Naive B cell (primary cell): Measurements from ENCODE around the gene USP5. TPM values are rescaled to one million over a fixed set of nuclear protein-coding genes. Genes with fewer than 3 reads are reported as not detected.
"Not testable (repeated sequence)": the region's sequence is repeated elsewhere in the genome, so short reads cannot be mapped to it uniquely, and the experiment has no call there.

Experiments used
- ATAC-seq, 2 donors: fragments of 150-1000 bp; cut with Tn5 transposase; 2 replicates each; pipeline ENCODE4 v1.10.0; 2021; ENCODE audit warnings: low read depth in 2 of 2, mild to moderate bottlenecking in 2 of 2, moderate library complexity in 2 of 2
- DNase-seq: peaks from one replicate; pipeline ENCODE4 v3.0.0; 2022
- H3K27ac Mint-ChIP-seq, 6 donors: one replicate each; pipeline ENCODE4 v1.8.0; 2020 to 2022; ENCODE audit warnings: mild to moderate bottlenecking in 6 of 6, mixed read lengths in 6 of 6, moderate library complexity in 5 of 6, inconsistent platforms in 2 of 6
- H3K27me3 Mint-ChIP-seq, 3 donors: one replicate each; pipeline ENCODE4 v1.8.0; 2021 to 2022; ENCODE audit warnings: mixed read lengths in 3 of 3, mild to moderate bottlenecking in 1 of 3
- H3K36me3 Mint-ChIP-seq, 2 donors: one replicate each; pipeline ENCODE4 v1.8.0; 2020 to 2022; ENCODE audit warnings: mixed read lengths in 2 of 2, inconsistent platforms in 1 of 2, mild to moderate bottlenecking in 1 of 2
- H3K4me1 Mint-ChIP-seq, 3 donors: one replicate each; pipeline ENCODE4 v1.8.0; 2020 to 2022; ENCODE audit warnings: mixed read lengths in 3 of 3, inconsistent platforms in 1 of 3, mild to moderate bottlenecking in 1 of 3, moderate library complexity in 1 of 3
- H3K4me3 Mint-ChIP-seq, 8 donors: one replicate each; pipeline ENCODE4 v1.8.0; 2020 to 2022; ENCODE audit warnings: mild to moderate bottlenecking in 8 of 8, mixed read lengths in 8 of 8, moderate library complexity in 8 of 8, inconsistent platforms in 2 of 8
- H3K9me3 Mint-ChIP-seq, 7 donors: one replicate each; pipeline ENCODE4 v1.8.0; 2020 to 2022; ENCODE audit warnings: mixed read lengths in 7 of 7, mild to moderate bottlenecking in 5 of 7, inconsistent platforms in 2 of 7, moderate library complexity in 1 of 7
- polyA plus RNA-seq, 6 donors: library from polyadenylated mRNA; unstranded; fragments of 300-500 nt; fragmentation: Illumina TruSeq; gene quantifications; one replicate each; pipeline ENCODE4 v1.2.3, GENCODE V29; 2021; ENCODE audit warnings: low read depth in 6 of 6

Gene USP5
- polyA plus RNA-seq, 6 donors from 2014 or later = 28.5 to 45.1 (median 35.4) TPM

- DNase-seq = no peak
- Mint-ChIP-seq H3K4me3 (peak overlapping the region in 1 of 8 donors; percentile 64), H3K27ac (no peak overlapping the region), H3K4me1 (no peaks in the 10 kb centered on the region), H3K27me3 (no peaks in the 10 kb centered on the region), H3K36me3 (no peaks in the 10 kb centered on the region), H3K9me3 (no peaks in the 10 kb centered on the region)
- no peak for ATAC-seq
Observed at GRCh38 chr12:6883683-6884082, 31.7 kb downstream of the USP5 start.

GRCh38 chr12:6884539-6884938 lies 32.6 kb downstream of the USP5 start:
- H3K27me3 Mint-ChIP-seq = no peaks in the 10 kb centered on the region
- no peaks in the 10 kb centered on the region for H3K9me3 Mint-ChIP-seq
- no peak overlapping the region for H3K27ac Mint-ChIP-seq
- H3K4me1 Mint-ChIP-seq = no peaks in the 10 kb centered on the region
- H3K4me3 Mint-ChIP-seq = no peak overlapping the region
- no peak for DNase-seq
- no peak for ATAC-seq
- H3K36me3 Mint-ChIP-seq = no peaks in the 10 kb centered on the region

- DNase-seq, ATAC-seq, H3K4me3 Mint-ChIP-seq, H3K36me3 Mint-ChIP-seq, H3K27ac Mint-ChIP-seq, H3K27me3 Mint-ChIP-seq, H3K9me3 Mint-ChIP-seq: not testable (repeated sequence)
- peaks cover 6 to 11% (median 7%) of the 10 kb centered on the region in 3 donors for H3K4me1 Mint-ChIP-seq
Observed at GRCh38 chr12:6886206-6886999, 34.5 kb downstream of the USP5 start.

GRCh38 chr12:6887460-6887859 lies 35.5 kb downstream of the USP5 start:
- Mint-ChIP-seq H3K36me3 (no peaks in the 10 kb centered on the region), H3K27me3 (no peaks in the 10 kb centered on the region), H3K4me3 (no peak overlapping the region), H3K27ac (no peak overlapping the region), H3K9me3 (no peaks in the 10 kb centered on the region), H3K4me1 (peaks cover 10 to 15% (median 15%) of the 10 kb centered on the region in 3 donors)
- no peak for DNase-seq
- ATAC-seq = no peak

- peak overlapping the region in 1 of 6 donors; percentile 39 for H3K27ac Mint-ChIP-seq
- peaks cover 10 to 15% (median 15%) of the 10 kb centered on the region in 3 donors for H3K4me1 Mint-ChIP-seq
- no peaks in the 10 kb centered on the region for H3K27me3 Mint-ChIP-seq
- no peak for ATAC-seq
- H3K36me3 Mint-ChIP-seq = no peaks in the 10 kb centered on the region
- no peak for DNase-seq
- H3K4me3 Mint-ChIP-seq = peak overlapping the region in 1 of 8 donors; percentile 37
- H3K9me3 Mint-ChIP-seq = no peaks in the 10 kb centered on the region
Observed at GRCh38 chr12:6888360-6888759, 36.4 kb downstream of the USP5 start.

- not testable (repeated sequence) for ATAC-seq, H3K27me3 Mint-ChIP-seq, H3K36me3 Mint-ChIP-seq, DNase-seq, H3K27ac Mint-ChIP-seq, H3K9me3 Mint-ChIP-seq
- Mint-ChIP-seq H3K4me3 (peak overlapping the region in 2 of 8 donors; percentile 37 to 42), H3K4me1 (peaks cover 10 to 15% (median 15%) of the 10 kb centered on the region in 3 donors)
Observed at GRCh38 chr12:6888794-6889193, 36.8 kb downstream of the USP5 start.

GRCh38 chr12:6889775-6890573 lies 38.0 kb downstream of the USP5 start:
- not testable (repeated sequence) for H3K27me3 Mint-ChIP-seq, H3K36me3 Mint-ChIP-seq, H3K9me3 Mint-ChIP-seq, DNase-seq, ATAC-seq
- peaks cover 10 to 15% (median 15%) of the 10 kb centered on the region in 3 donors for H3K4me1 Mint-ChIP-seq
- peak overlapping the region in 5 of 6 donors; percentile 69 to 94 (median 86) for H3K27ac Mint-ChIP-seq
- peak overlapping the region in 6 of 8 donors; percentile 80 to 94 (median 88) for H3K4me3 Mint-ChIP-seq

DNA sequence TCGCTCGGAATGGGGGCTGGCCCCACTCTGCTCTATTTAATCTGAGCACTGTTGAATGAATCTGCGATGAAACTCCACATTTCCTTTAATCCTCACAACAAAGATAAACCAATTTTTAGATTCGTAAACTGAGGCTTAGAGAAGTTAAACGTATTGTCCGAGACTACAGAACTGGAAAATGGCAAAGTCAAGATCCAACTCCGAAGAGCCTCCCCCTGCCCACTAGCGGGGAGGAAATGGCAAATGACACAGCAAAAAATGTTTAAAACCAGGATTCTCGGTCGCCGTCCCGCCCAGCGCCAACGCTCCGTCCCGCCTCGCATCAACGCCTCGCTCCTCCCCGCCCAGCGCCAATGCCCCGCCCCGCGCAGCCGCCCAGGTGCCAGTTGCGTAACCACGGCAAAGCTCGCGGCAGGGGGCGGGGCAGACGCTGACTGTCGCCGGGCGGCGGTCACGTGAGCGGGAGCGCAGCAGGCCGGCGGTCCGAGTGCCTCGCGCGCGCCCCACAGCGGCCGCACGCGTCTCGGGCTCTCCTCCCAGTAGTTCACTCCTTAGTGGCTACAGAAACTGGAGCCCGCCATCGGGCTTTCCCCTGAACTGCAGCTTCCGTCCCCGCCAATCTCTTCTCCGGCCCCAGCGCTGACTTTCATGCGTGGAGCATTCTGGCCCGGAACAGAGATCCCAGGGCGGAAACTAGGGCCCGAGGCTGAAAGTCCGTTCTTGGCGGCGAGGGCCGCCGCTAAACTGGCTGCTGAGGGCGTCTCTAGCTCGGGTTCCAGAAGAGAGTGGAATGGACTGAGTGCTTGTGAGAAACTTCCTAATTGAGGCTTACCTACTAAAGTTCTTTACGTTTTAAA lies 39.1 kb downstream of the USP5 start:
- ATAC-seq = peak; percentile 93 to 95
- no peaks in the 10 kb centered on the region for H3K36me3 Mint-ChIP-seq
- peak overlapping the region; percentile 80 to 94 (median 92) for H3K4me3 Mint-ChIP-seq
- H3K27me3 Mint-ChIP-seq = no peaks in the 10 kb centered on the region
- no peaks in the 10 kb centered on the region for H3K9me3 Mint-ChIP-seq
- peak overlapping the region; percentile 86 to 98 (median 94) for H3K27ac Mint-ChIP-seq
- peak; percentile 97 for DNase-seq
- H3K4me1 Mint-ChIP-seq = peaks cover 10 to 15% (median 15%) of the 10 kb centered on the region in 3 donors

DNA sequence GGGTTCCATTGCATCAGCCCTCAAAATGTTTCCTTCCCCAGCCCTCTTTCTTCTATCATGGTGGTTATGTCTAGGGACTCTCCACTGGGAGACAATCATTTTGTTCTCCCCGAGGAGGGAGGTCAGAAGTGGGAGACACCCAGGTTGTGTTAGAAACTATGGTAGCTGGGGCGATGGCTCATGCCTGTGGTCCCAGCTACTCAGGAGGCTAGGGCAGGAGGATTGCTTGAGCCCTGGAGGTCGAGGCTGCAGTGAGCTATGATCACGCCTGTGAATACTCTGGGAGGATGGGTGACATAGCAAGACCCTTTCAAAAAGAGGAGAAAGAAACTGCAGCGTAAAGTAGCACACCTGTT lies 39.7 kb downstream of the USP5 start:
- Mint-ChIP-seq H3K36me3 (no peaks in the 10 kb centered on the region), H3K27me3 (no peaks in the 10 kb centered on the region), H3K9me3 (no peaks in the 10 kb centered on the region), H3K4me3 (peak overlapping the region; percentile 80 to 94 (median 92)), H3K4me1 (peaks cover 10 to 15% (median 15%) of the 10 kb centered on the region in 3 donors), H3K27ac (peak overlapping the region; percentile 49 to 98 (median 94))
- ATAC-seq (no peak), DNase-seq (no peak)

DNA sequence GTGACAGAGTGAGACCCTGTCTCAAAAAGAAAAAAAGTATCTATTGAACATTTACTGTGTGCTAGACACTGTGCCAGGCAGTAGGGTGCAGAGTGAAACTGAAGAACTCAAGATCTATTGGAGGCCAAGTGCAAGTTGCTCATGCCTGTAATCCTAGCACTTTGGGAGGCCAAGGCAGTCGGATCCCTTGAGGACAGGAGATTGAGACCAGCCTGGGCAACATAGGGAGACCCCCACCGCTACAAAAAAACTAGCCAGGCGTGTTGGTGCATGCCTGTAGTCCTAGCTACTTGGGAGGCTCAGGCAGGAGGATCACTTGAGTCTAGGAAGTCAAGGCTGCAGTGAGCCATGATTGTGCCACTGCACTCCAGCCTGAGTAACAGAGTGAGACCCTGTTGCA lies 40.7 kb downstream of the USP5 start:
- ATAC-seq, DNase-seq, H3K9me3 Mint-ChIP-seq, H3K36me3 Mint-ChIP-seq, H3K27me3 Mint-ChIP-seq: not testable (repeated sequence)
- peaks cover 10 to 15% (median 15%) of the 10 kb centered on the region in 3 donors for H3K4me1 Mint-ChIP-seq
- H3K27ac Mint-ChIP-seq = peak overlapping the region in 1 of 6 donors; percentile 64
- H3K4me3 Mint-ChIP-seq = peak overlapping the region in 4 of 8 donors; percentile 25 to 92 (median 56)

- Mint-ChIP-seq H3K27ac (no peak overlapping the region), H3K4me1 (peaks cover 11 to 15% (median 15%) of the 10 kb centered on the region in 3 donors), H3K4me3 (peak overlapping the region in 1 of 8 donors; percentile 37), H3K9me3 (no peaks in the 10 kb centered on the region), H3K36me3 (no peaks in the 10 kb centered on the region), H3K27me3 (no peaks in the 10 kb centered on the region)
- DNase-seq = no peak
- ATAC-seq = no peak
Observed at GRCh38 chr12:6894321-6894720, 42.4 kb downstream of the USP5 start.

DNA sequence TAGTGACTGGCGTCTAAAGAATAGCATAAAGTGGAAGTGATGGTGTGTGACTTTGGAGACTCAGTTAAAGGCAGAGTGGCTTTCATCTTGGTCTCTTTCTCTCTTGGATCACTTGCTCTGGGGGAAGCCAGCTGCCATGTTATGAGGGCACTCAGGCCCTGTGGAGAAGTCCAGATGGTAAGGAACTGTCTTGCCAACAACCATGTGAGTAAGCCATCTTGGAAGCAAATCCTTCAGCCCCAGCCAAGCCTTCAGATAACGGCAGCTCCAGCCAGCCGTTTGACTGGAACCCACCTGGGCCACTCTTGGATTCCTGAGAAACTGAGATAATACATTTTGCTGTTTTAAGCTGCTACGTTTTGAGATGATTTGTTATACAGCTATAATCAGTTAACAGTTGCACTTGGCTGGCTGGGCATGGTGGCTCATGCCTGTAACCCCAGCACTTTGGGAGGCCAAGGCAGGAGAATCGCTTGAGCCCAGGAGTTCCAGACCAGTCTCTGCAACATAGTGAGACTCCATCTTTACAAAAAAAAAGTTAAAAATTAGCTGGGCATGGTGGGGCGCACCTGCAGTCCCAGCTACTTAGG lies 45.0 kb downstream of the USP5 start:
- no peaks in the 10 kb centered on the region for H3K9me3 Mint-ChIP-seq
- H3K36me3 Mint-ChIP-seq = no peaks in the 10 kb centered on the region
- DNase-seq = no peak
- no peak for ATAC-seq
- H3K4me1 Mint-ChIP-seq = peaks cover 0 to 5% (median 3%) of the 10 kb centered on the region in 3 donors
- H3K27ac Mint-ChIP-seq = no peak overlapping the region
- no peak overlapping the region for H3K4me3 Mint-ChIP-seq
- no peaks in the 10 kb centered on the region for H3K27me3 Mint-ChIP-seq

- no peaks in the 10 kb centered on the region for H3K9me3 Mint-ChIP-seq
- H3K27ac Mint-ChIP-seq = peak overlapping the region in 1 of 6 donors; percentile 28
- H3K4me1 Mint-ChIP-seq = peaks cover 0 to 5% (median 0%) of the 10 kb centered on the region in 3 donors
- no peaks in the 10 kb centered on the region for H3K36me3 Mint-ChIP-seq
- H3K27me3 Mint-ChIP-seq = no peaks in the 10 kb centered on the region
- no peak for DNase-seq
- no peak for ATAC-seq
- no peak overlapping the region for H3K4me3 Mint-ChIP-seq
Observed at GRCh38 chr12:6899427-6899826, 47.5 kb downstream of the USP5 start.
